WERI-Rb-1 (cell line): Measurements from ENCODE around the gene DIAPH1.

Experiments
- DNase-seq: peaks from one replicate; pipeline ENCODE4 v3.0.0-alpha.2; 2020
- H3K27ac ChIP-seq: fragments of 250-450 bp; sonication (Bioruptor Pico); 2 replicates; pipeline ENCODE4 v1.5.1; 2020; ENCODE audit warnings: mild to moderate bottlenecking, moderate library complexity
- H3K27me3 ChIP-seq: fragments of 250-450 bp; sonication (Bioruptor Pico); 2 replicates; pipeline ENCODE4 v1.5.1; 2021; ENCODE audit warnings: mild to moderate bottlenecking, low read depth, moderate library complexity; ENCODE audit not compliant: insufficient read depth, severe bottlenecking
- H3K36me3 ChIP-seq: fragments of 250-450 bp; sonication (Bioruptor Pico); 2 replicates; pipeline ENCODE4 v1.5.1; 2020; ENCODE audit warnings: mild to moderate bottlenecking, moderate library complexity
- H3K4me3 ChIP-seq: 2 replicates; pipeline ENCODE4 v1.5.1; 2011; ENCODE audit warnings: low read depth, mild to moderate bottlenecking, control low read depth, low read length
- H3K9me3 ChIP-seq: fragments of 250-450 bp; sonication (Bioruptor Pico); 2 replicates; pipeline ENCODE4 v1.5.1; 2021; ENCODE audit warnings: mild to moderate bottlenecking, moderate library complexity; ENCODE audit not compliant: severe bottlenecking
- CTCF ChIP-seq: IDR thresholded peaks from 2 replicates; pipeline ENCODE4 v1.5.1; 2011; ENCODE audit warnings: low read depth, mild to moderate bottlenecking, control low read depth, inconsistent platforms, low read length

Gene DIAPH1

DNA sequence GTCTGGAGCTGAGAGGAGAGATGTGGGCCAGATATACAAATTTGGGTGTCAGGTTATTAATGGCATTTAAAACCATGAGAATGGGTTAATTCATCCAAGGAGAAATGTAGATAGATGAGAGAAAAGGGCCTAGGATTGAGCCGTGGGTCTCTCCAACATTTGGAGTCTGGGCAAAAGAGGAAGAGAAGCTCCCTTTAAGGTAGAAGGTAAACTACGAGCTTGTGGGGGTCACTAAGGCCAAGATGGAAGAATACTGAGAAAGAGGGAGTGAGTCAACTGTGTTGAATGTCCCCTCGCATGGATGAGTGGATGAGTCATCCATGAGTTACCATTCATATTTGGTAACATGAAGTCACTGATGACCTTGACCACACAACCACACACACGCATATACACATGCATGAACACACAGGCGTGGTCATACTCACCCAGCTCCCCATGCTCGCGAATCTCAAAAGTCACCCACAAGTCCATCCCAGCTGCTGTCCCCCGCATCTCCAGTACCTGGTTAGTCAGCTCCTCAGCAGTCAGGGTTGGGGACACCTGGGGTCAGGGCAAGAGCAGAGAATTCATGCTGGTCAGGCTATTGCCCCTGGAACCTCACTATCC is 39.2 kb upstream of the DIAPH1 start:
- Histone ChIP-seq H3K27ac (no peak overlapping the region), H3K27me3 (no peaks in the 10 kb centered on the region), H3K36me3 (no peaks in the 10 kb centered on the region), H3K4me3 (no peak overlapping the region), H3K9me3 (no peaks in the 10 kb centered on the region)
- TF ChIP-seq CTCF = no peak
- no peak for DNase-seq

GRCh38 chr5:141657404-141657803 is 38.6 kb upstream of the DIAPH1 start:
- Histone ChIP-seq H3K36me3 (no peaks in the 10 kb centered on the region), H3K4me3 (no peak overlapping the region), H3K27ac (no peak overlapping the region), H3K9me3 (no peaks in the 10 kb centered on the region), H3K27me3 (no peaks in the 10 kb centered on the region)
- TF ChIP-seq CTCF = no peak
- no peak for DNase-seq

GRCh38 chr5:141656396-141656795 is 37.6 kb upstream of the DIAPH1 start:
- no peak for TF ChIP-seq CTCF
- no peaks in the 10 kb centered on the region for H3K36me3 ChIP-seq
- no peaks in the 10 kb centered on the region for H3K27me3 ChIP-seq
- H3K9me3 ChIP-seq = no peaks in the 10 kb centered on the region
- no peak for DNase-seq
- H3K4me3 ChIP-seq = no peak overlapping the region
- no peak overlapping the region for H3K27ac ChIP-seq

DNA sequence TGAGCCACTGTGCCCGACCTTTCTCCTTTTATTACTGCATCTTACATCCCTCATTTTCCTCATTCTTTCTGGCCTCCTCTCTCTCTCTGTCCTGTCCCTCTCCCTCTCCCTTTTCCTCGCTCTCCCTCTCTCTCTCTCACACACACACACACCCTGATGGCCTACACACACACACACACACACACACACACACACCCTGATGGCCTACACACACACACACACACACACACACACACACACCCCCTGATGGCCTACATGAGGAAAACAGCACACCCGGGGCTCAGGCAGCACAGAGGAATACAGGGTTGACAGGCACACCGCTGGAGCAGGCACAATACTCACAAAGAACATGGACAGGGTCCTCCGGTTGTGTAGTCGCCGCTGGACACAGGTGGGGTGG is 36.2 kb upstream of the DIAPH1 start:
- H3K36me3 ChIP-seq = no peaks in the 10 kb centered on the region
- DNase-seq = no peak

GRCh38 chr5:141654298-141654697 is 35.5 kb upstream of the DIAPH1 start:
- TF ChIP-seq CTCF = no peak
- no peak overlapping the region for H3K4me3 ChIP-seq
- no peaks in the 10 kb centered on the region for H3K36me3 ChIP-seq
- no peaks in the 10 kb centered on the region for H3K27me3 ChIP-seq
- DNase-seq = no peak
- H3K27ac ChIP-seq = no peak overlapping the region
- no peaks in the 10 kb centered on the region for H3K9me3 ChIP-seq

More for the DNA sequence above, 36.2 kb upstream of the DIAPH1 start:
- Histone ChIP-seq H3K4me3 (no peak overlapping the region), H3K9me3 (no peaks in the 10 kb centered on the region), H3K27ac (no peak overlapping the region), H3K27me3 (no peaks in the 10 kb centered on the region)
- no peak for TF ChIP-seq CTCF

DNA sequence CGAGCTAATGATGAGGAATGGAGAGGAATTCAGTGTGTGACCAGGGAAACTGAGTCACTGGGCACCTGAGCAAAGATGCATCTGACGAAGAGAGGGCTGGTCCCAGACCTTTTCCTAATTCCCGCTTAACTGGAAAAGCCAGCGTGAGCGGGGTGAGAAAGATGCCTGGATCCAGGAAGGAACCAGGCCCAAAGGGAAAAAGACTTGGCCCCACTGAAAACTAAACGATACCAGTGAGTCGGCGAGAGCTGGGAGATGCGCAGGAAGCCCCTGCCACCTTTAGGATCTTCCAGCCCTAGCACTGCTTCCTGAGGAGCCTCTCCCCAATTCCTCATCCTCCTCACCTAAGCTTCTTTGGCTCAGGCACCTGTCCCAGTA is 32.9 kb upstream of the DIAPH1 start:
- Histone ChIP-seq H3K36me3 (no peaks in the 10 kb centered on the region), H3K27me3 (no peaks in the 10 kb centered on the region), H3K27ac (no peak overlapping the region), H3K9me3 (no peaks in the 10 kb centered on the region), H3K4me3 (no peak overlapping the region)
- DNase-seq = no peak
- no peak for TF ChIP-seq CTCF
